Stimulated activated CD8-positive, alpha-beta memory T cell treated with anti-CD3 and anti-CD28 coated beads, Interleukin-15, amount 100 ng/mL, for 24 hours (primary cell): ENCODE data around the gene CDK5RAP1.
"Not testable (repeated sequence)": the region's sequence is repeated elsewhere in the genome, so short reads cannot be mapped to it uniquely, and the experiment has no call there.

Experiments used
- DNase-seq: peaks from one replicate; pipeline ENCODE4 v3.0.0-alpha.2; 2020; ENCODE audit warnings: low read depth

The CDK5RAP1 gene

DNA sequence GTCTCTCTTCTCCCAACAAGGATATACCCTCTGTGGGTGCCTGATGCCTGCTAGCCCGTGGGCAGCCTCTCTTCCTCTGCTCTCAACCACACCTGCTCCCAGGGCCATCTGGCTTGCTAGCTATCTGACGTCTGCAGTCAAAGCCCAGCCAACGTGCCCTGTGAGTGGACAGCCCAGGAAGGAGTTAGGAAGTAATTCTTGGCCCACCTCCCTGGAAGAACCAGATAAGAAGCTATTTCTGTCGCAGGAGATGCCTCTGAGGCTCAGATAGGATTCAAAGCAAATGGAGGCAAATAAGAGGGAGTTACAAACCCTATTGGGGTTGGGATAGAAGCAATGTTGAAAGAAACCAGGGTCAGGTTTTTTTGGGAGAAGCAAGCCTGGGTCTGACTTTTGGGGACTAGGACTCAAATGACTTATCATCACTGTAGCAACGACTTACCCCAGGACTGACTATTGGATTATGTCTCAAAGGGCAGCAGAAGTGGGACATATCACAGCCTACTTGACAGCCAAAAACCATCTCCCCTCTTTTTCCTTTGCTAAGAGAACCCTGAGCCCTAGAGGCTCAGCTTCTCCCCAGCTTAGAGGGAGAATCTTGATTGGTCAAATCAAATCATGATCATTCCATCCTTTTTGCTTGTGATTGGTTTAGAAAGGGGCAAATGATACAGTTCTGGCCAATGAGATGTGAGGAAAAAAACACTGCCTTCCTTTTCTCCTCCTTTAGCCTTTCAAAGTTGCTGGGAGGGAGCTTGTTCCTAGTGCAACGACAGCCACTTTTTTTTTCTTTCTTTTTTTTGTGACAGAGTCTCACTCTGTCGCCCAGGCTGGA is 18.0 kb upstream of the CDK5RAP1 start:
- no peak for DNase-seq

DNA sequence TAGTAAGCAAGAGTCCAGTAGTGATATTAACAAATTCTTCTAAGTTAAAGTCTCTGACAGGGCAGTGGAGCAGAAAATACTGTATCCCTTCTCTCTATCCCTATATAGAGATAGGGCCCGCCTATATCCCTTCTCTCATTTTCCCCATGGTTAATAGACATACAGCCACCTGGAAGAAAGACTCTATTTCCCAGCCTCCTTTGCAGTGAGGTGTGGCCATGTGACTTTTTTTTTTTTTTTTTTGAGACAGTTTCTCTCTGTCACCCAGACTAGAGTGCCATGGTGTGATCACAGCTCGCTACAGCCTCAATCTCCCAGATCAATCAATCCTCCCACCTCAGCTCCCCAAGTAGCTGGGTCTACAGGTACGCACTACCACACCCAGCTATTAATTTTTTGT is 16.7 kb upstream of the CDK5RAP1 start:
- no peak for DNase-seq

DNA sequence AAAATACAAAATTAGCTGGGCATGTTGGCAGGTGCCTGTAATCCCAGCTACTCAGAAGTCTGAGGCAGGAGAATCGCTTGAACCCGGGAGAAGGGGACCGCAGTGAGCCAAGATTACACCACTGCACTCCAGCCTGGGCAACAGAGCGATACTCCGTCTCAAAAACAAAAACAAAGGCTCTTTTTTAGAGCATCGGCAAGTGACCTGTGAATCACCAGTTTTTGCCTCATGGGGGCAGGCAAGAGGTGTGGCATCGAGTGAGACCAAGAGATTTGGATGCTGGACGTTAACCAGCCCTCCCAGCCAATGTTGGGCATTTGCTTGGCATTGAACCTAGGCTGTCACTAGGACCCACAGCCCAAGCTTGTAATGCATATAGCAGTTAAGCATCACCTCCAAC is 14.6 kb upstream of the CDK5RAP1 start:
- no peak for DNase-seq

DNA sequence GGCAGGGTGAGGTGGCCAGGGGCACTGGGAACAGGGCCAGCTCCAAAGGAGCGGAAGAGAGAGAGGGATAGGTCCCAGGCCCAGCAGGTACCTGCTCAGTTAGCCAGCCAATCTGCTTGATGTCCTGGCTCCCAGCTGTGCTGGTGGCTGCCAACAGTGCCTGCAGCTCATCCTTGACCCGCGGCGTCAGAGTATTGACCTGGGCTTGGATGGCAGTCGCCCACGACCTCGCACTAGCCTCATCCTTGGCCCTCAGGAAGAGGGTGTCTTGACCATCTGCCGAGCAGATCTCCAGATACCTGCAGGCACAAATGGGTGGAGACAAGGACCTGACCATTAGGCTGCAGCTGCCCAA is 11.1 kb upstream of the CDK5RAP1 start:
- no peak for DNase-seq

DNA sequence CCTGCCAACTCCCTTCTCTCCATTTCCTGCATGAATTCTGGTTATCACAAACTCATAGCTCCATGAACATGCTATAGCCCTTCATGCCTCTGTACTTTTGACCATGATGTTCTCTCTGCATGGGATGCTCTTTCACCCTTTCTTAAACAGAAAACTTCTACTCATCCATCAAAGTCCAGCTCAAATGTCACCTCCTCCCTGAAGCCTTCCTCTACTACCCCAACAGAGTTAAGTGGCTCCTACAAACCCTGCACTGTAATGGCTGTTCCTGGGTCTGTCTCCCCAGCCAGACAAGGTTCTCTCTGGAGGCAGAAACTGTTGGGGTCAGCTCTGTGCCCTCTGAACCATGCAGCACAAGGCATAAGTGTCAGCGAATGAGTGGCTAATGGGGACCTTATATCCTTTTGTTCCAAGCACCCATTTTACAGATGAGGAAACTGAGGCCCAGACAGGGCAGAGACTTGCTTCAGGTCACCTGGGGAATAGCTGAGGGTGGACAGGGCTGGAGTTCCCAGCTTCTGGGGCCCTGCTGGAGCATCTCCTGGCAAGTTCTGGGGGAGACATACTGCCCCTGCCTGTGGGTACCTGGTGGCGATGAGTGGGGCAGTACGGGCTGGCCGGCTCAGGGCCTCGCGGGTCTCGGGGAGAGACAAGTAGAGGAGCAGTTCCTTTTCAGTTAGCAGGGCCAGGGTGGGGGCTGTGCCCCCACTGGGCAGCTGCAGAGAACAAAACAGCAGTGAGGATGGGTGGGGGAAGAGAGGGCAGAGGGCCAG is 10.6 kb upstream of the CDK5RAP1 start:
- no peak for DNase-seq

DNA sequence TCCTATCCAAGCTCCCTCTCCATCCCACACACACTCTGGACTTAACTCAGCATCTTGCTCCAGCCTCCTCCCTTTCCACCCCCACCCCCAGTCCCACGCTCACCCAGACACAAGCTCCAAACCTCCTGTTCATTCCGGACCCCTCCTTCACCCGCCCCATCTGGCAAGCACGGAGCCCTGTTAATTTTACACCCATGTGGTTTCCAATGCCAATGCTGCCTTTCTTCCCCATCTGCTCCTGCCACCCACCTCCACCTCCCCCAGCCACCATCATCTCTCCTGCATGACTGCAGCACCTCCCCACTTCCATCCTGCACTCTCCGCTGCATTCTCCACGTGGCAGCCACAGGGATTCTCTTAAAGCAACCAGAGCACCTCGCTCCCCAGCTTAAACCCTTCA is 9.9 kb upstream of the CDK5RAP1 start:
- no peak for DNase-seq

DNA sequence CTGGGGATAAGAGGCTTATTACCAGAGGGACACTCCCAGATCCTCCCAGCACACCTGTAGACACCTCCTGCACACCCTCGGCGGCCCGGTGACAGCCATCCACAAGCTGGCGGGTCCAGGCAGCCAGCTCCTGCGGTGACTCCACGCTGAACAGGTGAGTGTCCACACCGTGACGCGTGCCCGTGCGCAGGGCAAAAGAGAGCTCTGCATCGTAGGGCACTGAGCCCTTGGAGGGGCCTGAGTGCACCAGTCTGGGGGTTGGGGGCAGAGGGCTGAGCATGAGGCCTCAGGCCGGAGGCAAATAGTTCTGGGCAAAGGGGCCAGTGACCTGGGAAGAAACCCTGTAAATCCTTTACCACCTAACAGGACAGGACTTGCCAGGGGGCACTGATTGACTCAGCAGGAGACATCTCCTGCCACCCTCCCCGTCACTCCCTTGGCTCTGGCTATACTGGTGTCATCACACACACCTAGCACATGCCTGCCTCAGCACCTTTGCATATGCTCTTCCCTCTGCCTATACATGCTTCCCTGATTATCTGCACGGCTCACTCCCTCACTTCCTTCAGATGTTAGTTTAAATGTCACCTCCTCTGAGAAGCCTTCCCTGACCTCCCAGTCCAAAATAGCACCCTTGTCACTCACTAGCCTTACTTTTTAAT is 8.9 kb upstream of the CDK5RAP1 start:
- DNase-seq: no peak

DNA sequence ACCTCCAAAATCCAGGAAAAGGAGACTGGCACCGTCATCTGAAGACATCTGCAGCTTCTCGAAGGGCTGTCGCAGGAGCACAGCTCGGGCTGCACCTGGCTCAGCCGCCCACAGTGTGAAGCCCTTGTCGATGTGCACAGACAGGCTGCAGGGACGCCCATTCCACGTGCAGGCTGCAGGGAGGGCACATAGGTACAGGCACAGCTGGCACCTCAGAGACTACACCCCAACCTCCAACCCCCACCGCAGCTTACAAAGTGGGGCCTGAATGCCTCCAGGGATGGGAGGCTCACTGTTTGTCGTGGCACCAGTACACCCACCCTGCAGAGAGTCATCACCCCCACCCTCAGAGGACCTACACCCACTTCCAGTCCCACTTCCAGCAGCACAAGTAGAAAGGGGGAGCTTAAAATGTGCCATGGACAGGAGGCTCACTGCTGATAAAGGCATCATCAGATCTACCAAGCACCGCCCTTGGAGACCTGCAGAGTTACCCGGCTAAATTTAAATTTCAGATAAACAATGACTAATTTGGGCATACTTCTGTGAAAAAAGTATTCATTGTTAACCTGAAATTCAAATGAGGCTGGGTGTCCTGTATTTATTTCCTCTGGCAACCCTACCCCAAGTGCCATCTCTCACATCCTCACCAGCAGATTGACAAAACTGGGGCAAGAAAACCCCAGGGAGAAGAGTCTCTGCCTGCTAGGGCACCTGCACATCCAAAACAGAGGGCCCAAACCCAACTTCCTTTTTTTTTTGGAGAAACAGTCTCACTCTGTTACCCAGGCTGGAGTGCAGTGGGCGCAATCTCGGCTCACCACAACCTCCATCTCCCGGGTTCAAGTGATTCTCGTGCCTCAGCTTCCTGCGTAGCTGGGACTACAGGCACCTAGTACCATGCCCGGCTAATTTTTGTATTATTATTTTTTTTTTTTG is 7.7 kb upstream of the CDK5RAP1 start:
- no peak for DNase-seq

DNA sequence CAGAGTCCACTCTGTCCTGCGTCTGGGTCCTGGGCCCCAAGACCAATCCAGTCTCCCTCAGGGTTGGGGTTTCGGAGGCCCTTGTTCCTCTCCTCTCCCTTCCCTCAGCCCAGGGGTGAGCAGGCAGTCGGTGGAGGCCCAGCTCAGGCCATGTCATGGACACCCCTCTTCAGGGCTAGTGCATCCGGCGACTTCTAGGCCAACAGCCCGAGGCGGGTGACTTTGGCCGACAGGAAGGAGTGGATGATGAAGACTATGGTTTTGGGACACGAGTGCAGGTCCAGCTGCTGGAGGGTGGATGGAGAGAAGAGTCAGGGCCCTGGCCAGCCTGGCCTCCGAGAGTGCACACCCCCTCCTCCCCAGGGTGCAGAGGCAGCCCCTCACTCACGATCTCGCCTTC is 7.0 kb upstream of the CDK5RAP1 start:
- no peak for DNase-seq

DNA sequence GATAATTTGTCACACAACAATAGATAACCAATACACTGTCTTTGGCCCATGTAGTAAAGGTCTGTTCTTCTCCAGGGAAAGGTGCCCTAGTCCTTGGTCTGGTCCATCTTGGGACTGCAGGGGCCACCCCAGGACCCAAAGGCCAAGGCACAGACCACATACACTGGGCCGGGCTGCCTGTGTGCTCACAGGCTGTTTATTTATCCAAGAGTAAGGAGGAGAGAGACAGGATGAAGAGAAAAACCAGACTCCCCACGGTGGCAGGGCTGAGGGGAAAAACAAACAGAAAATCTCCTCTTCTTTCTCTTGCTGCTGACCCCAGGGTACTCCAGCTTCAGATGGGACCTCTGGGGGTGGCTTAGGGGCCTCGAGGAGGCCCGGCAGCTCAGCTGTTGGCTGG is 6.5 kb upstream of the CDK5RAP1 start:
- no peak for DNase-seq

DNA sequence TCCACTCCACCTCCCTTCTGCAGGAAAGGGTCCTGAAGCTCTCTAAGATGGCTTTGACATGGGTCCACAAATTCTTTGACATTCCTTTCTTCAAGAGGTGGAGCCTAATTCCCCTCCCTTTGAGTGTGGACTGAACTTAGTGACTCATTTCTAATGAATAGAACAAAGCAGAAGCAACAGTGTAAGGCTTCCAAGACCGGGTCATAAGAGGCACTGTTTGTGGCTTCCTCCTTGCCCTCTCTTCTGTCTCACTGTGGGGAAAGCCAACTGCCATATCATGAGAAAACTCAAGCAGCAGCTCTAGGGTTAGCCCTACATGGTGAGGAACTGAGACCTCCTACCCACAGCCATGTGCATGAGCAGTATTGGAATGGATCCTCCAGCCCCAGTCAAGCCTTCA is 5.9 kb upstream of the CDK5RAP1 start:
- DNase-seq: no peak

DNA sequence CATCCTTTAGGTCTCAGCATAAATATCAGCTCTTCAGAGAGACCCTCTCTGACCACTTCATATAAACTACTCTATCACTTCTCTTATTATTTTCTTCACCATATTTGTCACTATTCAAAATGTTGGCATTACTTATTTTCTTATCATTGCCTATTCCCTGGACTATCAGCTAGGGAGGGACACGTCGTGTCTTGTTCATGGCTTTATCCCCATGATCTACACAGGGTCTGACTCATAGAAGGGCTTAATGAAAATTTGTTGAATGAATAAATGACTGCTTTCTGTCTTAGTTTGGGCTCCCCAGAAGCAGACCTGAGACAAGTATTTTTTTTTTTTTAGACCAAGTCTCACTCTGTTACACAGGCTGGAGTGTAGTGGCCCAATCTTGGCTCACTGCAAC is 3.0 kb upstream of the CDK5RAP1 start:
- no peak for DNase-seq

DNA sequence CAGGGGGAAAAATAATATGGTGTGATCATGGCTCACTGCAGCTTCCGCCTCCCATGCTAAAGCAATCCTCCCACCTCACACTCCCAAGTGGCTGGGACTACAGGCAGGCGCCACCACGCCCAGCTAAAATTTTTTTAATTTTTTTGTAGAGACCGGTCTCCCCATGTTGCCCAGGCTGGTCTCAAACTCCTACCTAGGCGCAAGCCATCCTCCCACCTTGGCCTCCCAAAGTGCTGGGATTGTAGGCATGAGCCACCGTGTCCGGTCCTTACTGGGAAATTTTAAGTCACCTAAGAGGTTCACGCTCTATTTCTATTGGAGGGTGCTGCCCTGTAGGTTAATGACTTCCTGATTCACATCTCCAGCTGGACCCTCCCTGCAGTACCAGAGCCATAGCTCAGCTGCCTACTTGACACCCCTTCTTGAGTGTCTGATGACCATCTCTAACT is 626 bp upstream of the CDK5RAP1 start:
- no peak for DNase-seq

DNA sequence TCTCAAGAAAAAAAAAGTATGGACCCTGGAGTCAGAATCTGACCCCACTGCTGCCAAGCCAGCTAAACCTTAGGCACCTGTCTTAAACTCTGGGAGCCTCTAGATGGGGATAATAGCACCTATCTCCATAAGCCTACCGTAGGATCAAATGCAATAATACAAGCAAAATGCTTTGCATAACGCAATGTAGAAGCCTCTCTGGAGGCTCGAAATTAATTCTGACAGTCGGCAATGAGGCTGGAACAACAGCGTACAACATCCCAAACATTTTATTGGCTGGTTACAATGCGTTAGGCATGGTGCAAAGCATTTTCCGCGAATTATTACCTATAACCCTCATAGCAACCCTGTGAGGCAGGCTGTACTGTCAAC is 521 bp downstream of the CDK5RAP1 start:
- no peak for DNase-seq

DNA sequence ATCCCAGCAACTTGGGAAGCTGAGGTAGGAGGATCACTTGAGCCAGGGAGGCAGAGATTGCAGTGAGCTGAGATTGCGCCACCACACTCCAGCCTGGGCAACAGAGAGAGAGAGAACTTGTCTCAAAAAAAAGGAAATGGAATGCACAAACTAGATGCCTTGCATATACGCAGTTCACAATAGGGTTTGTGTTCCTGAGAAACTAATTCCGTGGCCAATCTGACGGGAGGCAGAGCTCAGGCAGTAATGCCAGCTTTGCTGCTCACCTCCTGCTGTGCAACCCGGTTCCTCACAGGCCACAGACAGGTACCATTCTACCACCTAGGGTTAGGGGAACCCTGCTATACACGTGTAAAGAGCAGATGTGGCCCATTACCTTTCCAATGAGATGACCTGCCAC is 1.4 kb downstream of the CDK5RAP1 start:
- DNase-seq: no peak

DNA sequence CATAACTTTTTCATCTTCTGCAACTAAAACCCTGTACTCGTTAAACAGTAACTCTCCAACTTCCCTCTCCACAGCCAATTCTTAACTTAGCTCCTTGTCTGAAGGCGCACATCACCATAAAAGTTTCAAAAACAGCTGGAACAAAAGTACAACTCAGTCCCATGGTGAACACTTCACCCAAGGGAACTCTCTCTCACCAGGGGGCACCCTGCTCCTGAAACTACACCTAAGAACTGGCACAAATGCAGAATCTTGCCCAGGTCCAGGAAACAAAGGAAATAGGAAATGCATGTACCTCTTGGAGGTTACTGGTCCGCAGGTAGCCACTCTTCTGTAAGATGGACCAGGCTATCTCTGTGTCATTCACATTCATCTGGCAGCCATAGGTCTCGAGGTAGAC is 6.6 kb downstream of the CDK5RAP1 start:
- no peak for DNase-seq

DNA sequence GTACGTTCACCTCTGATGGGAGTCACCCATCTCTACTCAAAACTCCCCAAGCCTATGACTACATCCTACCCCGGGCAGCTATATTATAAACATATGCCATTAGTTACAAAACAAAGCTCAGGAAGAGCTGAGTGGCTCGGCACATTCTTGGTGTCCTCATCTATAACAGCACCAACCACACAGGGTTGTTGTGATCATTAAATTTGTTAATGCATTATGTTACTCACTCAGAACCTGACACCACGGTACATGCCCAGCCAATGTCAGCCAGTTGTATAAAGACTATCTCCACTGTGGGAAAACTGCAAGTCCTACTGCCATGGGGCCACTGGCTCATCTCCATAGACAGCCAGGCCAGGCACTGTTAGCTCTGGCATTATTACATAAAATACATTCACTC is 7.7 kb downstream of the CDK5RAP1 start:
- no peak for DNase-seq

DNA sequence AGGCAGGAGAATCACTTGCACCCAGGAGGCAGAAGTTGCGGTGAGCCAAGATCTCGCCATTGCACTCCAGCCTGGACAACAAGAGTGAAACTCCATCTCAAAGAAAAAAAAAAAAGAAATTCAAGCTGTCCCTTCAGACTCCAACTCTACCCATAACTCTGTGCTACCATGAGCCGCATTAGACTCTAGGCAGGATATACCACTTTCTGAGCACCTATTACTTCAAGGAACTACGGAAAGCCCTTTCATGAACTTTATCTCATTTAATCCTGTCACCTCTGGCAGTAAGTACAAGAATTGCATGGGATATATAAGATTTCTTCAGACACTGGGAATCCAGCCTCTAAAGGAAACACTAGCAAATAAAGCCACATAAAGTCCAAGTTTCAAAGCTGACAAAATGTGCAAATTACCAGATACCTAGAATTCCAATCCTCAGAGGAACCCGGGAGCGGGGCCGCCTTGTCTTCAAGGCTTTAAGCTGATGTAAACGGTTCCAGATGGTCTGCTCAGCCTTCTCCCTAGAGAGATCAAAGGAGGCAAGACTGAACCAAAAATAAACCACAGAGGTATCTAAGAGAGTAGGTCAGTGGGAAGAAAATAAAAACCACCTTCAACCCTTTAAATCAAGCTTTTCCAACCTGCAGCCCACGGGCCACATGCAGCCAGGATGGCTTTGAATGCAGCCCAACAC is 9.4 kb downstream of the CDK5RAP1 start:
- DNase-seq: no peak

DNA sequence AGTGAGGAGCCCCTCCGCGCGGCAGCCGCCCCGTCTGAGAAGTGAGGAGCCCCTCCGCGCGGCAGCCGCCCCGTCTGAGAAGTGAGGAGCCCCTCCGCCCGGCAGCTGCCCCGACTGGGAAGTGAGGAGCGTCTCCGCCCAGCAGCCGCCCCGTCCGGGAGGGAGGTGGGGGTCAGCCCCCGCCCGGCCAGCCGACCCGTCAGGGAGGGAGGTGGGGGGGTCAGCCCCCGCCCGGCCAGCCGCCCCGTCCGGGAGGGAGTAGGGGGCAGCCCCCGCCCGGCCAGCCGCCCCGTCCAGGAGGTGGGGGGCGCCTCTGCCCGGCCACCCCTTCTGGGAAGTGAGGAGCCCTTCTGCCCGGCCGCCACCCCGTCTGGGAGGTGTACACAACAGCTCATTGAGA is 12.0 kb downstream of the CDK5RAP1 start:
- not testable (repeated sequence) for DNase-seq

DNA sequence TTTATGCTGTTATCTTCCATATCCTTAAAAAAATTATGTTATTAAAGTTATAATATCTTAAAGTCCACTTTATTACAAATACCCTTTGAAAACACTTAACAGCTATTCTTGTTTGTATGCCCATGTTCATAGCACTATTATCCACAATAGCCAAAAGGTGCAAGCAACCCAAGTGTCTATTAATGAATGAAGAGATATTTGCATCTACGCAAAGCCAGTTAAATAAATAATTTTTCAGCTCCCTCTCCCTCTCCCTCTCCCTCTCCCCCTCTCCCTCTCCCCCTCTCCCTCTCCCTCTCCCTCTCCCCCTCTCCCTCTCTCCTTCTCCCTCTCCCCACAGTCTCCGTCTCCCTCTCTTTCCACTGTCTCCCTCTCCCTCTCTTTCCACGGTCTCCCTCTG is 13.1 kb downstream of the CDK5RAP1 start:
- DNase-seq: no peak

DNA sequence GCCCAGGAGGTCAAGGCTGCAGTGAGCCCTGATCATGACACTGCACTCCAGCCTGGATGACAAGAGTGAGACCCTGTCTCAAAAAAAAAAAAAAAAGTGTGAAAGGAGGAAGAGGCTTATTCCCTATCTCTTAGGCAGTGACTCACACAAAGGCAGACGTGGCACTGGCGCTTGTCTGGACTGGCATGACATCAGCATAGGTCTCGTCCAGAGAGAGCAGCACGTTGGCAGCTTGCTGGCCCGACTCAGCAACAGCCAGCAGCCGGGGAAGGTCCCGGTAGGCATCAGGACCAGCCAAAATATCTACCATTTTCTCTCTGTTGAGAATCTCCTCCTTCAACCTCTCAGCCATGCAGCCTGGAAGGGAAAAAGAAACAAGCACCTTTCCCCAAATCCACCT is 14.1 kb downstream of the CDK5RAP1 start:
- no peak for DNase-seq
